Anterior cingulate cortex (tissue), 58 donors: Measurements from ENCODE around the gene ORC4.
A peak's percentile ranks its signal among the peaks of the same experiment; 100 is the strongest.
"Not testable (repeated sequence)": the region's sequence is repeated elsewhere in the genome, so short reads cannot be mapped to it uniquely, and the experiment has no call there.

Experiments
- DNase-seq, 58 donors: peaks; one replicate each; lab custom pipeline; 2025; lab: John Stamatoyannopoulos, UW

Gene ORC4

DNA sequence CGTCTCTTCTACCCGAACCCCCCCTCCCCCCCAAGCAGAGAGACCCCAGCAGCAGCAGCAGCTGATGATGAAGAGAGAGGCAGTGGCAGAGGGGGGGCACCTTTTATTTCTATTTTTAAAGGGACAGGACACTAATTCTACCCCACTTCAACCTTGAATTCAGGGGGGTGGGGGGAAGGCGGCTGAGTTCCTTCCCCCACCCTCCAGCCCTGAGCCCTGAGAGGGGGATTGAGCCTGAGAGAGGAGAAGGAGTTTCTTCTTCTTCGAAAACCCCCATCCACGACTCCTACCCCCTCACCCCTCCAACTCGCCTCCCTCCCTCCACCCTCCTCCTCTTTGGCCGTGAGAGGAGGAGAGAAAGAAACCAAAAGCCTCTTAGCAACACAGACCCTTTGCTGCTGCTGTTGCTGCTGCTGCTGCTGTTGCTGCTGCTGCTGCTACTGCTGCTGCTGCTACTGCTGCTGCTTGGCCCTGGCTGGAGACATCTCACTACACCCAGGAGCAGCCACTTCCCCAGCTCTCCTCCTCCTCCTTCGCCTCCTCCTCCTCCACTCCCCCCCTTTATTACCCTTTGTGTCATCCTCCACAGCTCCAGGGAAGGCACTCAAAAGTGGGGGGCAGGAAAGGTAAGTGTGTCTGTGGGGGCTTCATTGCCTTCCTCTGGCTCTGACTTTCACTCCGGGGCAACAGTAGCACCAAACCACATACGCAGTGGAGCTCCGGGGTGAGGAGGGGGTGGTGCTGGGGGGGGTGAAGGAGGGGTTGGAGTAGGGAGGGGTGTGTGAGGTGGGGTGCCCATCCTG, 723 bp upstream of the ORC4 start, which contains the start of gene MBD5:
MBD5 (plus strand) TSS at position 33 of the 803 bp plus-strand sequence.
- peak in 36 of 58 donors; percentile 3 to 78 (median 48) for DNase-seq

DNA sequence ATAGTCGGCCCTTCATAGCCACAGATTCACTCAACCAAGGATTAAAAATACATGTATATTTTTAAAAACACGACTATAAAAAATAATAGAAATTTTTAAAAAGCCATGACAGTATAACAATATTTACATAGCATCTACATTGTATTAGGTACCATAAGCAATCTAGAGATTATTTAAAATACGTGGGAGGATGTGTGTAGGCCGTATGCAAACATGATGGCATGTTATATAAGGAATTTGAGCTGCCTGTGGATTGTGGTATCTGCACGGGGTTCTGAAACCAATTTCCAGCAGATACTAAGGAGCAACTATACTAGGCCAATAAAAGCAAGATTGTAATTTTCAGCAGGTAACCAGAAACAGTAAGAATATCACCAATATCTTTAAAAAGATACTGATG, 5.9 kb downstream of the ORC4 start:
- no peak for DNase-seq

DNA sequence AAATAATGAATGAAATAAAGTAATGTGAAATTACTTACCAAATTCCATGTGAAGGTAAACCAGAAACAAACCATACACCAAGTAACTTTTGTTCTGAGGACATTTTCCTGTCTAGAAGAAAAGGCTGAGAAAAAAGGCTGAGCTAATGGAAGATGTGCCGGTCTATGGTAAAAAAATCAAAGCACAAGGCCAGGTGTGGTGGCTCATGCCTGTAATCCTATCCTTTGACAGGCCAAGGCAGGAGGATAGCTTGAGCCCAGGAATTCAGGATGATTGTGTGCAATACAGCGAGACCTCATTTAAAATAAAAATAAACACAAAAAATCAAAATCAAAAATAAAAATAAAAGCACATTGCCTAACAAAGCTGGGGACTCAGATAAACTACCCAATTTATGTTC, 6.7 kb downstream of the ORC4 start:
- DNase-seq = no peak

DNA sequence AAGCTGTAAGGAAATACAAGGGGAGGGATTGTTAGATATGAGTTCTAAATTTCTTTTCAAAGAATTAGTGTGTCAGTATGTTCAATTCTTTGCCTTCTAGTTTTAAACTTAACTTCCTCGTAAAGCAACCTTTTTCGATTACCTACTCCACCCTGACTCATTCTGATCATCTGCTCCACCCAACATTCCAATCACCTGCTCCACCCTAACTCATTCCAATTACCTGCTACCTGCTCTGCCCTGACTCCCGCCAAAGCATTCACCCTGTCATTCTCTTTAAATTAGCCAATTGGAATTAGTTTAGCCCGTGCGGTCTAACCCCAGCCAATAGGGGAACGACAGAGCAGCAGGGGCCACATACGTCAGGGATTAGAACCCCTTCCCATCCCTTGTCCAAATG, 12.1 kb downstream of the ORC4 start:
- not testable (repeated sequence) for DNase-seq

DNA sequence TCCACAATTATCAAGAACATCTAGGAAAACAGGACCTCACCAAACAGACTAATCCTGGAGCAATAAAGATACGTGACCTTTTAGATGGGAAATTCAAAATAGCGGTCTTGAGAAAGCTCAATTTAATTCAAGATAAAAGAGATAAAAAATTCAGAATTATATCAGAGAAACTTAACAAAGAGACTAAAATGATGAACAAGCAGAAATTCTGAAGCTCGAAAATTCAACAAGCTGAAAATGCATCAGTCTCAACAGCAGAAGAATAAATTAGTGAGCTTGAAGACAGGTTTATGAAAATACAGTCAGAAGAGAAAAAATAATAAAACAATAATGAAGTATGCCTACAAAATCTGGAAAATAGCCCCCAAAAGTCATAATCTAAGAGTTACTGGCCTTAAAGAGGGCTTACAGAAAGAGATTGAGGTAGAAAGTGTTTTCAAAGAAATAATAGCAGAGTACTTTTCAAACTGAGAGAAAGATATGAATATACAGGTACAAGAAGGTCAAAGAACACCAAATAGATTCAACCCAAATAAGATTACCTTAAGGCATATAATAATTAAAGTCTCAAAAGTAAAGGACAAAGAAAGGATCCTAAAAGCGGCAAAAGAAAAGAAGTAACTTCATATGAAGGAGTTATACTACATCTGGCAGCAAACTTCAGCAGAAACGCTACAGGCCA, 13.2 kb downstream of the ORC4 start:
- no peak for DNase-seq

DNA sequence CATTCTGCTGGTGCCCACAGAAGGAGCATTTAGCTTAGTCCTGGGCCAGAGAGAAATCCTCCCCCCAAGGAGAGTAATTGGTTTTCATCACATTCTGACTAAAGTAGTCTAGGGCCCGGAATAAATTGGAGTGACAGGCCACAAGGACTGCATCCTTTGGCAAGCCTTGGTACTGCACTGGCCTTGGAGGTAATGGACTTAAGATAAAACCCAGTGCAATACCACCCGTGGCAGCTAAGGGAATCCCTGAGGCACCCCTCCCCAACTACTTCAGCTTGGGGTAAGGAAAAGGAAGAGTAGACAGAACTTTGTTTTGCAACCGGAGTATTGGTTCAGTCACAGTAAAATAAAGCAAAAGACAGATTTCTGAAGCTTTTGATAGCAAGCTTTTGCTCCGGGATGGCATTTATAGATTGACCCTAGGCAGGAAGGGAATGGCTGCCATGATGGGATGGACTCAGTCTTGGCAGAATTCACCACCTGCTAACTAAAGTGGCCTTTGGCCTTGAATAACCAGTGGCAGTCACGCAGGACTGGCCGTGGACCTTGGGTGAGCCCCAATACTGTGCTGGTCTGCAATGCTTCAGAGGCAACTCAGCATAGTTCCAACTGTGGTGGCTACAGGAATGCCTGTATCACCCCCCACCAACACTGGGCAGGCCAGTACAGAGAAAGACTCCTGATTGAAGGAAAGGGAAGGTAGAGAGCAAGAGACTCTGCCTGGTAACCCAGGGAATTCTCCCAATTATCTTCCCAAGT, 14.1 kb downstream of the ORC4 start:
- no peak for DNase-seq

DNA sequence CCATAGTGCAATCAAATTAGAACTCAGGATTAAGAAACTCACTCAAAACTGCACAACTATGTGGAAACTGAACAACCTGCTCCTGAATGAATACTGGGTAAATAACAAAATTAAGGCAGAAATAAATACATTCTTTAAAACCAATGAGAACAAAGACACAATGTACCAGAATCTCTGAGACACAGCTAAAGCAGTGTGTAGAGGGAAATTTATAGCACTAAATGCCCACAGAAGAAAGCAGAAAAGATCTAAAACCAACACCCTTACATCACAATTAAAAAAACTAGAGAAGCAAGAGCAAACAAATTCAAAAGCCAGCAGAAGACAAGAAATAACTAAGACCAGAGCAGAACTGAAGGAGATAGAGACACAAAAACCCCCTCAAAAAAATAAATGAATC, 18.1 kb downstream of the ORC4 start:
- DNase-seq = not testable (repeated sequence)

DNA sequence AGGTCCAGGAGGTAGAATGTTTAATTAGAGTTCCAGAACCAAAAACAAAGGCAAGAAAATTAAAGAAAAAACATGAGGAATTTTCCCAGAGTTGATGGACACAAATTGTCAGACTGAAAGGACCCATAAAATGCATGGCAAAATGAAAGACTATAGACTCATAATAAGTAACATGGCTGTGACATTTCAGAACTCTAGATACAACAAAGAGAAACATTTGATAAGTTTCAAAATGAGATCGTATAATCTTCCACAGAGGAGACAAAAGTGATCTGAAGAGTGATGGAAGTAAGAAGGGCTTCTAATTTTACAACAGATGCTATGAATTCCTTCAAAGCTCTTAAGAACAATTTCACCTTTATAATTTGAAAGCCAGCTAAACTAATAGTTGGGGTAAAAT, 20.4 kb downstream of the ORC4 start:
- DNase-seq = no peak

DNA sequence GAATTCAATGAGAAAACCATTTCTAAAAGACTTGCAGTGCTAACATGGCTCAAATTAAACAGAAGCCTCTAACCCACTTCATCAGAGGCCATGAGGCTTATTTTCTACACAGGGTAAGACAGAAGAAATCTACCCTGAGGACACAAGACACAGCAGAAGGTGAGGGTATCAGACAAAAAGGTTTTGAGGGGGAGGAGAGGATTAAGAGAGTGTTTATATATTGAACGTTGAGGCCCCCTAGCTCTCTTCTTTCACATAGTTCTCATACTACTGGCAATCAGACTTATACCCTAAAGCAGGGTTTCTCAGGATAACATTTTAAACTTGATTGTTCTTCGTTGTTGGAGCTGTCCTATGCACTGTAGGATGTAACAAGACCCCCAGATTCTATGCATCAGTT, 21.4 kb downstream of the ORC4 start:
- DNase-seq = no peak

DNA sequence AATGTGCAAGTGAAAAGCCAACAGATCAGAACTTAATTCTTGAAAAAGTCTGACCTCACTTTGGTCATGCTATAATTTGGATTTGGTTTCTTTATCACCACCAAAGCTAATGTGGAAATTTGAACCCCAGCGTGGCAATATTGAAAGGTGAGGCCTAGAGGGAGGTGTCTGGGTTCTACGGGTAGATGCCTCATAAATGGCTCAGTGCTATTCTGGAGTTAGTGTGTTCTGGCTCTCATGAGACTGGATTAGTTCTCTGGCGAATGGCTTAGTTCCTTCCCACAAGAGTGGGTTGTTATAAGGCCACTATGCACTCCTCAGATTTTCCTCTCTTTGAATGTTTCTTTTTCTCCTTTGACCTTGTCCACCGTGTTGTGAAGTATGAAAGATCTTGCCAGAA, 22.3 kb downstream of the ORC4 start:
- DNase-seq = no peak

DNA sequence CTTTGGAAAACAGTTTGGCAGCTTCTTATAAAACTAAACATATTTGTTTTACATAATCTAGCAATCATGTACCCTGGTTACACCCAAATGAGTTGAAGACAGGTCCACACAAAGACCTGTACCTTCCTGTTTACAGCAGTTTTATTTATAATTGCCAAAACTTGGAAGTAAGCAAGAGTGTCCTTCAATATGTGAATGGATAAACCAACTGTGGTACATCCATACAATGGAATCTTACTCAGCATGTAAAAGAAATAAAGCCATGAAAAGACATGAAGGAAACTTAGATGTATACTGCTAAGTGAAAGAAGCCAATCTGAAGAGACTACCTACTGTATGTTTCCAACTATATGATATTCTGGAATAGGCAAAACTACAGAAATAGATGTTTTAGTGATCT, 23.7 kb downstream of the ORC4 start:
- DNase-seq = no peak

DNA sequence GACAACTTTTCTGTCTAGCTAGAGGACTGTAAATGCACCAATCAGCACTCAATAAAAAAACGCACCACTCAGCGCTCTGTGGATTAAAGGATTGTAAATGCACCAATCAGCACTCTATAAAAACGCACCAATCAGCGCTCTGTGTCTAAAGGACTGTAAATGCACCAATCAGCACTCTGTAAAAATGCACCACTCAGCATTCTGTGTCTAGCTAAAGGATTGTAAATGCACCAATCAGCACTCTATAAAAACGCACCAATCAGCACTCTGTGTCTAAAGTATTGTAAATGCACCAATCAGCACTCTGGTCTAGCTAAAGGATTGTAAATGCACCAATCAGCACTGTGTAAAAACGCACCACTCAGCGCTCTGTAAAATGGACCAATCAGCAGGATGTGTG, 25.6 kb downstream of the ORC4 start:
- DNase-seq = not testable (repeated sequence)

DNA sequence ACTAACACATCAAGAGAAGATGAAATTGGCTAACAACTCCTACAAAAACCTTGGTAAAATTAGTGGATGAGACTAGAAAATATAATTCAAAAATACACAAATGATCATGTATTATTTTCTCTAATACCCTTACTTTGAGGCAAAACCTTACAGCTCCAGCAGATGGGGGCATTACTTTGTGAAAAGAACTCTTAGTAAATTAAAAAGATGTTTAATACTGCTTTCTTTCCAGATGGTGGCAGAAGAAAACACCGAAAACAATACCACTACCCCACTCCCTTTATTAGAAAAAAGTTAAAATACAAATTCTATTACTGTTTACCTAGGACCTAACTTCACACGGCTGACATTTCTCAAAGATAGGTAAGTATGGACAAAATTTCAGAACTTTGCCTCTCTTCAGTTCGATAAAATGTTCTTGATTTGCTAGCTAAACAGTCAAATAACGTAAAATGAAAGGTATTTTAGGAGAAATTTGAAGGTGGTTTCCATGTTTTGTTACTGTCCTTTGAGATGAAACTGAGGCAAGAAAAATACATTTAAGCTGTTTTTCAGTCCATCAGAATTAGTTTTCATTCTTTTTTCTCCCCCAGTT, 30.6 kb downstream of the ORC4 start:
- no peak for DNase-seq

DNA sequence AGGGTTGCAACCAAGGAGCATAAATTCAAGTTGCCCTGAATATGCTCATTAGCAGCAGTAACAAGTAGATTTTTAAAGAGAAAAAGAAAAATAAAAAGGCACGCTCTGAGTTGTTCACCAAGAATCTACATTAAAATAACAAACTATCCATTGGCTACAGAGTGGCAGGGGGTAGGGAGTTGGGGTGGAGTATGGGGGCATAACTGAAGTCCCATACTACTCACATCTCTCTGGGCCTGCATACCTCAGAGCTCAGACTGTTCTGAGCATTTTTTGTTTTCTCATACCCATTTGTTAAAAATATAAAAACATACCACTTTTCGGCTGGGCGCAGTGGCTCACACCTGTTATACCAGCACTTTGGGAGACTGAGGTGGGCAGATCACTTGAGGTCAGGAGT, 31.4 kb downstream of the ORC4 start:
- DNase-seq = no peak

DNA sequence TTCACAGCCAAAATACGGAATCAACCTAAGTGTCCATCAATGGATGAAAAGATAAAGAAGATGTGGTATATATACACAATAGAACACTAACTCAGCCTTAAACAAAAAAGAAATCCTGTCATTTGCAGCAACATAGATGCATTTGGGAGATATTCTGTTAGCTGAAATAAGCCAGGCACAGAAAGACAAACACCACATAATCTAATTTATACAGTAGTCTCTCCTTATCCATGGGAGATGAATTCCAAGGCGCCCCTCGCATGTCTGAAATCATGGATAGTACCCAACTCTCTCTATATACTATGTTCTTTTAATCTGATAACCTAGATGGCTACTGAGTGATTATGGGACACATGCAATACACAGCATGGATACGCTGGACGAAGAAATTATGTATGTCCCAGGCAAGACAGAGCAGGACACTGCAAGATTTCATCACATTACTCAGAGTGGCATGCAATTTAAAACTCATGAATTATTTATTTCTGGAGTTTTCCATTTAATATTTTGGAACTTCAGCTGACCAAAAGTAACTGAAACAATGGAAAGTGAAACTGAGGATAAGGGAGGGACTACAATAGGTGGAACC, 39.5 kb downstream of the ORC4 start:
- DNase-seq = no peak

DNA sequence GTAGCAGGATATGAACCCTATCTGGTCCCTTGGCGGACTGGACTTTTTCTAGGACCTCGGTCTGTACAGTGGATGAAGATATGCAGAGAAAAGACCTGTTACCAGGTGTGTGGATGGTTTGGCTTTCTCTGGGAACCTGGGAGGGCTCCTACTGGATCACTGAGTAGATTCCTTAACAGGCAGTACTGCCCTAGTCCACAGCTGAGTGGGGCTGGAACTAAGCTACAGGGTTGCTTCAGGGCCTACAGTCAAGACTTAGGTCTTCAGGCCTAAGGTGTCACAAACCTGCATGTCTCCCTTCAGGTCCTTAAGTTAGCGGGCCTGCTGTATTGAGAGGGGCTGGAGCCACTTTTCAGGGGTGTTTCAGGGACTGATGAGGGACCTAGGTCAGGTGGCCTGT, 42.9 kb downstream of the ORC4 start:
- DNase-seq = no peak

DNA sequence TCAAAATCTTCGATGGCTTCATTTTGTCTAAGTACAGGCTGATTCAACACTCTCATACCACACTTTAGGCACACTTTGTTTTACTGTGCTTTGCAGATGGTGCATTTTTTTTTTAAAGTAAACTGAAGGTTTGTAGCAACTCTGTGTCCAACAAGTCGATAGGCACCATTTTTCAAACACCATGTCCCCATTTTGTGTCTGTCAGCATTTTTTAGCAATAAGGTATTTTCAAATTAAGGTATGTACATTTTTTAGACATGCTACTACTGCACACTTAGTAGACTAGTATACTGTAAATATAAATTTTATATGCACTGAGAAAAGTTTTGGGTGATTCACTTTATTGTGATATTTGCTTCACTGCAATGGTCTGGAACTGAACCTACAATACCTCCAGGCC, 44.4 kb downstream of the ORC4 start:
- no peak for DNase-seq

DNA sequence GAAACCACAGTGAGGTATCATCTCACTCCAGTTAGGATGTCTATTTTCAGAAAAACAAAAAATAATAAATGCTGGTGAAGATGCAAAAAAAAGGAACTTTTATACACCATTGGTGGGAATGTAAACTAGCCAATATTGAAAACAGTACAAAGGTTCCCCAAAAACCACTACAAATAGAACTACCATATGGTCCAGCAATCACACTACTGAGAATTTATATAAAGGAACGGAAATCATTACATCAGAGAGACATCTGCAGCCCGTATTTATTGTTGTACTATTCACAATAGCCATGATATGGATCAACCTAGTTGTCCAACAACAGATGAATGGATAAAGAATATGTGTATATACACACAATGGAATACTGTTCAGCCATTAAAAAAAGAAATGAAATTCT, 52.0 kb downstream of the ORC4 start:
- DNase-seq = no peak

DNA sequence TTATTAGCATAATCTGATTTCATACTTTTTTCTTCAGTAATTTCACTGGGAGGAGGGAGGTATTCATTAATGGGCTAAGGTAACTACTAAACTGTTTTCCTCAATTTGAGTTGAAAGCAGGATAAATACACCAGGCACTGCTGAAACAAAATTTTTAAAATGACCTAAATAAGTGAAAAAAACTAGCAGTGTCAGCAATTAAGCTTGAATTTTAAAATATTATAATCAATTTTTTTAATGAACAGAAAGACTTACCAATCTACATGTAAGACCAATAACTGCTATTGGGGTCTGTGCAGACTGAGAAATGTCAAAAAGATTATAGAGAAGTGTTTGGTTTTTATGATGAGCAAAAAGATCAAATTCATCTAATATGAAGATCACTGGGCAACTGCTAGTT, 68.4 kb downstream of the ORC4 start:
- DNase-seq = no peak

DNA sequence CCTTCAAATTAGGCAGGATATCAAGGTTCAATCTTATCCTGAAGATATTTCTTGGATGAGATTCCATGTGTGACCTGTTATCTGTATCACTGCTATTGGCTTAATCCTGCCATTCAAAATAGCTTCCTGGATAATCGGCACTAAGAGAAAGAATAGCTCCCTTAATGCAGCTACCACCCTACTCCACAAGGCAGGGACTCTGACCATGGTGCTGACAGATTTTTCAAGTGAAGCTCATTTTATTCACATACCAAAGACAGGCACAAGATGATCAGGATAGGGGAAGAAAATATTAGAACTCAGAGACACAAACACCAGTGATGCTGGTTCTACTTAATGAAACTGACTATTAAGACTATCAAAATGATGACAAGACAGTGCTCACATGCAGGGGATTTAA, 74.9 kb downstream of the ORC4 start:
- no peak for DNase-seq

DNA sequence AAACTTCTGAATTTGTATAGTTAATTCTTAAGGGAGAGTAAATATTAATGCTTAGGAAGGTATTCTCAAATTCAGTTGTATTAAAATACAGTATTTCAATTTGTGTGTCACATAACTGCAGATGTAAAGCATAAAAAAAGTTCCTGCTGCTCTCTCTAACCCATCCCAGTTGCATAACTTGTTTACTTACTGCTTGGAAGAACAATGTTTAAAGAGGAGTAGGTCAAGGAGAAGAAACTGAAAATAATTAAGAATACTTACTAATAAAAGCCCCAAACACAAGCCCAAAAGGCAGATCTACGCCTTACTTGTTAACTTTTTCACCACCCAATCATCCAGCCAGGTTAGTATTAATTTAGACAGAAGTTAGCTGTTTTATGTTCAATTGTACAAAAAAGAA, 81.2 kb downstream of the ORC4 start:
- no peak for DNase-seq
